Cerebellar nuclear complex (tissue), 1 donor: ENCODE data around the gene IKZF3.

ENCODE experiments used
- DNase-seq, 2 experiments: peaks; one replicate each; lab custom pipeline; 2025; lab: John Stamatoyannopoulos, UW

The IKZF3 gene

DNA sequence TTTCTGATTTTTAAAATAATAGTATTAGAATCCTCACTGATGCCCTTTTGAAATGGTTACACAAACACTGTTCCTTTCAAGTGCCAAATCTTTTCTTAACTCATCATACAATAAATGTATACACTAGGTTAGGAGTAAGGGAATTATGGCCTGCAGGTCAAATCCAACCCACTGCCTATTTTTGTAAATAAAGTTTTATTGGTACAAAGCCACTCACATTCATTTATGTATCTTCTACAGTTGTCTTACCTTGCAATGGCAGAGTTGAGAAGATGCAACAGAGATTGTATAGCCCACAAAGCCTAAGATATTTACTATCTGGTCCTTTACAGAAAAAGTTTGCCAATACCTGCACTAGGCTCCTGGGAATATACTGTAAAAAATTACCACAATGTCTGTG, 47.8 kb downstream of the IKZF3 start:
- no peak for DNase-seq

DNA sequence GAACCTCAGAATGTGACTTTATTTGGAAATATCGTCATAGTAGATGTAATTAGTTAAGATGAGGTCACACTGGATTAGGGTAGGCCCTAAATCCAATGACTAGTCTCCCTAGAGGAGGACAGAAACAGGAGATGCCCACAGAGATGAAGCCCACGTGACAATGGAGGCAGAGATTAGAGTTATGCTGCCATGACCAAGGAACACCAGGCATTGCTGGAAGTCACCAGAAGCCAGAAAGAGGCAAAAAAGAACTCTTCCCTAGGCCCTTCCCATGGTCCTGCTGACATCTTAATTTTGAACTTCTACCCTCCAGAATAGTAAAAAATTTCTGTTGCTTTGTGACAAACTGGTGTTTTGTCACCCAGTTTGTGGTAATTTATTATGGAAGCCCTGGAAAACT, 49.6 kb downstream of the IKZF3 start:
- DNase-seq, result no peak

DNA sequence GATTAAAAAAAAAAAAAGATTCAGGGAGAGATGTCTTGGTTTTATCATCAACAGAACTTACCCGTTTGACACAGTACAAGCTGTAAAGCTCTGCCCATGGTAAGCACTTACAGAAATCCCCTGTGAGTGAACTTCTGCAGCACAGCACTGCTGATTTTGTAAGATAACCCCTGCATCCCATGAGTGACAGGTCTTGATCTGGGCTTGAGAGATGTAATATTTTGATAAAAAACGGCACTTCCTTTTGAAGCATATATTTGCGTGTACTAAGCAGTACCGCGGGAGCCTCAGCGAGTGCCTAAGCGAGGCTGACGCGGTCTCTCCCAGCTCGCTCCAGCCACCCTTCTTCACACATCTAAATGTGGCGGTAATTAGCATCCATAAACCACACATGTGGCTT, 50.5 kb downstream of the IKZF3 start:
- no peak for DNase-seq

DNA sequence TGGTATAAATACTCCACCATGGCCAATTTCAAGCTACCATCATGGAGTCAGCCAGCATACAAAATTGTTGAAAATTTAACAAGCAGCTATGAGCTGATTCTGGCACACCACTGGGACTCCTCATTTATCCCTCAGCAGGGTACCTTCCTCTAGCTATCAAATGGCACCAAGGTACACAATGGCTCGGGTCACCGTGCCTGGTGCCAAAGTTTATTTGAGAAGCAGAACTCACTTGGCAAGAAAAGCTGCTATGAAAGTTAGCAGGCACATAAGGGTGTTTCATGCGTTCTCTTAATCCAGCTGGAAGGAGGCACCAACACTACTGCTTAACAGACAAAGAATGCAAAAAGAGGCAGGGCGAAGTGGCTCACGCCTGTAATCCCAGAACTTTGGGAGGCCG, 51.6 kb downstream of the IKZF3 start:
- DNase-seq, result no peak

DNA sequence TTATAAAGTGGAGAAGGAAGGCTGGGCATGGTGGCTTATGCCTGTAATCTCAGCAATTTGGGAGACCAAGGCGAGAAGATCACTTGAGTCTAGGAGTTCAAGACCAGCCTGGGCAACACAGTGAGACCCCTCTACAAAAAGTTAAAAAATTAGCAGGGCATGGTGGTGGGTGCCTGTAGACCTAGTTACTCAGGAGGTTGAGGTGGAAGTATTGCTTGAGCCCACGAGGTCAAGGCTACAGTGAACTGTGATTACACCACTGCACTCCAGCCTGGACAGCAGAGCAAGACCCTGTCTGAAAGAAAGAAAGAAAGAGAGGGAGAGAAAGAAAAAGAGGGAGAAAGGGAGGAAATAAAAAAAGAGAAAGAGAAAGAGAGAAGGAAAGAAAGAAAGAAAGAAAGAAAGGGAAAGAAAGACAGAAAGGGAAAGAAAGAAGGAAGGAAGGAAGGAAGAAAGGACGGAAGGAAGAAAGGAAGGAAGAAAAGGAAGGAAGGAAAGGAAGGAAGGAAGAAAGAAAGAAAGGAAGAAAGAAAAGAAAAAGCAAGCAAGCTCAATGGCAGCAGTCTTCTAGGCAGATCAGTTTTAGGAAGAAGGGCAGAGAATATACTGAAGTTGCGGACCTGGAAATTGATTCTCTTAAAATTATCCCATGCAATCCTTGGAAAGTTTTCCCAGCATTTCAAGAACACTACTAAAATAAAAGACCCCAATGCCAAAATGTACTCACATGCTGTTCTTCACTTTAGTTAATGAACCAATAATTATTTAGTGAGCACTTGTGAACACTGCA, 53.0 kb downstream of the IKZF3 start:
- DNase-seq, result no peak

DNA sequence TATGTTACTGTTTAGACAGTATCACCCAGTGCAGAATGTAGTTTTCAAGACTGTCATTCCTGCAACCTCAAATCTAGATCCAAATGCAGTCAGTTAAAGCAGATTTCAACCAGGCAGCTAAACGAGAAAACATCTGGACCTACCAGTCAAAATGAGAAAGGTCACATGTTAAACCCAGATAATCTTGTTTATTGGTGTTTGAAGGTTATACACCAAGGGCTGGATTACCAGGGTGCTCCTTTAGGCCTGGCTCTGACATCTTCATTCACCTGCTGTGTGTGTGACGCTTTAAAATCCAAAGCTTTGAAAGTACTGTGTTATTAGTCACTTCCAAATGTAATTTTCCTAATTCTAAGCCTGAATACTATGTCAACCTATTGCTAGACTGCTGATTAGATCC, 54.9 kb downstream of the IKZF3 start:
- no peak for DNase-seq

DNA sequence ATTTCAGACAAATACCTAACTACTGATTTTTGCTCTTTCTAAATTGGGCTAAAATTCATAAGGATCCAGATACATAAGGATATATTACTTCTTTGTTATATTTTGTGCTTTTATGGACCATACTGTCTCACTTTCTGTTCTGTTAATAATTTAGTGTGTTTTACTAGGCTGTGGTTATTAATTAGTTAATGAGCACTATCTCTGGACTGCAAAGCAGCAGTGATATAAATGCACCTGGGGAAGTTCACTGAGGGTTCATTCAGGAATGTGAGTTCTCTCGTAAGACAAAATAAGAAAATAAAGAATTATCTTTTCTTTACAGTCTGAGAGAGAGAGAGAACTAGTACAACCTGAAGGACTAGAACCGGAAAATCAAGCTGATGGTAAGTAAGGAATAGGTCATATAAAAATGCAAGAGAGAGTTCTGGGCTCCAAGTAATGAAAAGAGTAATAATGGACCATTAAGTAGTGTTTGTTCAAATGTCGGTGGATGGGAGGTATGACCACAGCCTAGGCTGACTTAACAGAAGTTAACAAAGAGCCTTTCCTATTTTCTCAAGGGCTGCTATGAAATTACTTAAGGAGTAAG, 55.6 kb downstream of the IKZF3 start:
- DNase-seq, result no peak

DNA sequence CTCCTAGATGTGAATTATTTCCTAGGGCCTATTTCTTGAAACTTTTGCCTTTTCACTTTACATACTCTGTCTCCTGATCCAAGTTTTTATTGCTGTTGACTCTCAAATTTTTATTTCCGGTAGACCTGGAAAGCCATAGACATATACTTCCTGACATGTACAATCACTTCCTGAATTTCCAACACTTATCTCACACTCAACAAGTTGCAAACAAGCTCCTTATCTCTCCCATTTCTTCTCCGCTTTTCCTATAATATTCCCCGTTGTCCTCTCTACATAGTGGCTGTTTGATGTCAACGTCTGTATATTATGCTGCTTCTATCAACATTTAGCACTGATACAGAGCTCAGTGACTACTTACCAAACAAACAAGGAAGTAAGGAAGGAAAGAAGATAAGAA, 59.3 kb downstream of the IKZF3 start:
- no peak for DNase-seq

DNA sequence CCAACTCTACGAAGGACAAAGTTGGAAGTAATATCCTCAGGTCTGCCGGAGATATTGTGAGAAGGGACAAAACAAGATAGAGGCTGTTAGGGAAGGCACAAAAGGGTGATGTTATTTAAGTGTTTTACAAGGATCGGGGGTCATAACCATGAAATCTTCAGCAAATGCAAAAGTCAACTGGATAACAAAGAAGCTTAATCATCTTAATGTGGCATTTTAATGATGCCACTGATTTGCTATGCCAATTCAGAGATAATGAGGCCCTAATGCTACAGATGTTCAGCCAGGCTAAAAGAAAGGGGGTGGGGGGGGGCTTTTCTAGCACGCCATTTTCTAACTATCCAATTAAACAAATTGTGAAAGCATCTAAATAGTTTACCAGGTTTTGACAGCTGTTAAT, 63.1 kb downstream of the IKZF3 start:
- DNase-seq, result no peak

DNA sequence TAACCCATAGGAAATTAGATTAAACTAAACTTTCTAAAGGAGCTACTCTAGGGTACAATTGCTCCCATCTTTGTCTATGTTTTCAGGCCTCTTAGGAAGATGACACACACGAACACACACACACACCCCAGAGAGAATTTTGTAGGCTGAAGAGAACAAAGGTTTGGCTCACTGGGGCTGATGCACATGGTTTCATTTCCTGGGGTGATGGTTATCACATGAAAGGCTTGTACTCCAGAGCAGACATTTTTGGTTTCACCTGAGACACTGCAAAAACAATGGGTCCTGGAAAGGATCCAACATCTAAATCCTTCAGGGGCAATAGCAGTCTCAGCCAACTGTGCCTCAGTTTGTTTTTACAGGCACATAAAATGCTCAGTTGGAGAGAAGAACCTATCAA, 63.6 kb downstream of the IKZF3 start:
- no peak for DNase-seq

DNA sequence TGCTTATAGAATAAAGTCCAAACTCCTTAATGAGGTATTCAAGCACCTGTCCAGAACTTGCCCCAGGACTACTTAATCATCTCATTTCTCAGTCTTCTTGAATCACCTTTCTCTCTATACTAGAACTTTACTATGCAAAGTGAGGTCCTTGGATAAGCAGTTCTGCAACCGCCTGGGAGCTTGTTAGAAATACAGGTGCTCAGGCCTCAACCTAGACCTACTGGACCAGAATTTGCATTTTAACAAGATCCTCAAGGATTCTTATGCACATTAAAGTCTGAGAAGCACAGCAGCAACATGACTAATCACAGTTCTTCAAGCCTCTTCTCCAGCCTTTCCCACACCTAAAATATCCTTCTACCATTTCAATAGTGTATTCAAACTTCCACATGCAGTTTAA, 64.7 kb downstream of the IKZF3 start:
- no peak for DNase-seq

DNA sequence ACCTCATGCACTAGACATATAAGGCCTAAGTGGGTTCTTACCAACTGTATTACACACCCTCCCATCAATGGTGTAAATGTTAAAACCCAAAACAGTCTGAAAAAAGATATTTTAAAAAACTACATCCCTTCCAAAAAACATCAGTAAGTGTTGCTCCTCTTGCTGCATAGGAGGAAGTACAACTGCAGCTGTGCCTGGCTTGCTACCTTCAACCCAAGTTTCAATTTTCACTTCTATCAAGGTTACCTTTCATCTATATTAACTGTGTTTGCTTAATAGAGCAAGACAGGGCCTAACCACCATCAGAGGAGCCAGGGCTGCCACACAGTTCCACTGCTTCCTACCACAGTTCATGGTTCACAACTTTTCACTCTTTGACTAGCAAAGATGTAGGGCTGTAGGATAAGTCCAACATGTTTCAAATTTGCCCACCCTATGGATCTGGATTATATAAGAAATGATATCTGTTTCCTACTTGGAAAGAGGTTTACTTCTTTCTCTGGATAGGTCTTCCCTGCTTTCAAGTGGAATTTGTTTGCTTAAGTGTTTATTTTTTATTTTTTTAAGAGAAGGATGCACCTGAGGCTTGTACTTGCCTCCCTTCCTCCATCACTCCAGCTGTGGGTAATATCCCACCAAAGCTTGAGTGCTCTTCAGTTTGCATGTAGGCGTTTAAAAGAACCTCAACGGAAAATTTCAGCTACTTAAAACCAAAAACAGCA, 69.7 kb downstream of the IKZF3 start:
- no peak for DNase-seq

DNA sequence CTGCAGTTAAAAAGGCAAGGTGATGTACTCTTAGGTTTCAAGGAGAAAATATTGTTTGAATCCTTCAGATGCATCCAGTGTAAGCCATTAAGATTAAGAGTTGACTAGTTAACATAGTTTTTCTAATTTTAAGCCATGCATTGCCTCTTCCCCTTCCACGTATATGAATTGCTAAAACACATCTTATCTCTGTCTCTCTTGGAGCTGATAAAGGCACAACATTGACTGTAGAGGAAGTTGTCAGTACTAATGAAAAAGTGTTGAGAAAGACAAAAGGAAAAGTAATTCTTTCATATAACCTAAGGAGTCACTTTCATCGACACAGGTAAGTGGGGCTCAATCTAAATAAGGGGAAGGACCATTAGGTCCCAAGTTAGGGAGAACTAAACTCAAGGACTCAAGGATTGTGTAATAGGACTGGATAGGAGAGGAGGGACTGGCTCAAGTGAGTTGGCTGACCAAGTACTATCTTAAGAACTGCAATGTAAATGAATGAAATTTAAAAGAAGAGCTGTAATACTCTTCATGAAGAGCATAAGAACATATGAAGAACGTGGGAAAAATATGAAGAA, 70.7 kb downstream of the IKZF3 start:
- DNase-seq, result no peak

DNA sequence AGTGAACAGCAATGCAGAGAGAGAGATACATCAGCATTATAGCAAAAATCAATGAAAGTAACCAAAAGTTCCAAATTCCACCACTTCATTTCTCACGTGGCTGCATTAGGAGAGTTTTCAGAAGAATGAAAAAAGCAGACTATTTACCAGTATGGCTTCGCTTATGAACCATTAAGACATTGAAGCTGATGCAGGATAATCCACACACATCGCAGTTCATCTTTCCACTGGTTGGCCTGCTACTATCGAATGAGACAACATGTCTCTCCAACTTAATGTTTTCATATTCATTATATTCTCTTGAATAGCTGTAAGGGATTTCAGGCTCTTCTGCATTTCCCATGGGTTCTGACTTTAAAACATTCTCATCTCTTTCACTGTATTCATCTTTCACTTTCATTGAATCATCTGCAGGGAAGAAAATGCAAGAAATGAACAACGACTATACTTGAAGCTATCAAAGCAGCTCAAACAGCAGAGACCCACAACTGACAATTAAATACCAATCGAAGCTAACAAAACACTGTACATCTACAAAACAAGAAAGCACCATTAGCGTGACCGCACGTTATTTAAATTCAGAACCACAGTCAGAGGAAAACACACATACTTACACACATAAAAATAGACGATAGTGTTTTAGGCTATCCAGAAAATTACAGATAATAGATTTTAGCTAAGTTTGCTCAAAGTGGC, 71.4 kb downstream of the IKZF3 start:
- no peak for DNase-seq

DNA sequence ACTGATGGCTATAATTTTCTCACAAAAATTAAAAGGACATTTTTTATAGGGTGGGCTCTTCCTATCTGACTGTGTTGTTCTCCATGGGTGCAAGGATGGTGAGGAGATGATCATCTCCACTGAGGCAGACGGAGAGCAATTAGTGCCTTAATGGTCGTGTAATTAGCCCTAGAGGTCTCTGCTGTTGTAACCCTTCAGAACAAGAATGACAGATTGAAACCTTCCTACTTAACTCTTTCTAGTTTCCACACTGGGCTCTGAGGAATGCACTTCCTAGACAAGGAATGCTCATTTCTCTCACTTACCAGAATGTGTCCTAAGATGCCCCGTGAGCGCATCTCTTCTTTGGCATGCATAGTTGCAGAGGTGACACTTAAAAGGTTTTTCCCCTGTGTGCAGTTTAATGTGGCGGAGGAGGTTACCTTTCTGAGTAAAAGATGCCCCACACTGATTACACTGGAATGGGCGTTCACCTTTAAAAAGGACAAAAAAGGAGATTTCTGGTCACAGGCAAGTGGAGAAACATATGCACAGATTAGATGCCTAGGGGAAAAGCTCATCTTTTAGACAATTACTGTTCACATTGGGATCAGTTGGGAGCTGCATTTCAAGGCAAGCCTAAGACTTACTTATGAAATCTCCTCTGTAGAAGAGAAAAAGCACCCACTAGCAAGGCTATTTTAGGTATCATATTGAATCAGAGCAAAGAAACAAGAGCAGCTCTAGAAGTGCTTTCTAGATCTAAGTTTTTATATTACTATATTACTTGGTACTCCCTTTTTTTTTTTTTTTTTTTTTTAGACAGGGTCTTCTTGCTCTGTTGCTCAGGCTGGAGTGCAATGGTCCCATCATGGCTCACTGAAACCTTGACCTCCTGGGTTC, 72.8 kb downstream of the IKZF3 start:
- DNase-seq, result no peak

DNA sequence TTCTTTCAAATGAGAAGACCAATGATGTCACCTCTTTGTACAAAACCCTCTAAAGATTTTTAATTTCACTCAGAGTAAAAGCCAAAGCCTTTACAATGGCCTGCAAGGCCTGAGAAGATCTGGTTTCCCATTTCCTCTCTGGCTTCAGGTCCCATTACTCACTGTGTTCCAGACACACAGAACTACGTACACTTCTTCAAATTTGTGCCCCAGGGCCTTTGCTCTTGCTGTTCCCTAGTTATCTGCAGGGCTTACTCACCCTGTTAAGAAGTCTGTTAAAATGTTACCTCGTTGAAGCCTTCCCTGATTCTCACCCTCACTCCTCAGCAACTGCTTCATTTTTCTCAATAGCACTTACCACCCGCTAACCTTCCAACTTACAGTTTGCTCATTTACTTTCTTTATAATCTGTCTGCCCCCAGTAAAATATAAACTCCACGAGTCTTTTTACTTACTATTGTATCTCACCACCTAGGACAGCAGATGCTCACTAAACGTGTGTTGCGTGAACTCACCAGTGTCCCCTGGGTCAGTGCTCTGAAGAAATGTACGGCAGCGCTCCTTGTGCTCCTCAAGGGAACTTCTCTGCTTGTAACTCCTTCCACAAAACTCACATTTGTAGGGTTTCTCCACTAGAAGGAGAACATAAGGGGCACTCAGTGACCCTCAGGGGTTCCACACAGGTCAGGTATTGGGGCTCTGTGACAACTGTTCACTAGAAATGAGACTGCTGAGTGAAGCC, 76.2 kb downstream of the IKZF3 start:
- no peak for DNase-seq

DNA sequence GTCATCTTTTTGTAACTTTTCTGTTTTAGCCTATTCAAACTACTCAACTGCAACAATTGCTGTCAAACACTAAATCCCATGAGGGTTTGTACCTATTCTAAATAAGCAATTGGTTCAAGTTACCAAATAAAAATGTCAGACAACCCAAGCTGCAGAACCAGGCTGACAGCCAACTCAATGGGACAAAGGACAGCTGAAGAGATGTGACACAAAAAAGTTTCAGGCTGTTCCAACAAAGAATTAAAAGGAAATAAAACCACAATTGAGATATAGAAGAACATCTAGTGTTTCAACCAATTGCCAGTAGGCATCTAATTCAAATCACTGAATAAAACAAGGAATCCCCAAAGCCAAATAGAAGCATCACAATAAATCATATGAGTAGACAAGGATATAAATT, 77.1 kb downstream of the IKZF3 start:
- DNase-seq, result no peak

DNA sequence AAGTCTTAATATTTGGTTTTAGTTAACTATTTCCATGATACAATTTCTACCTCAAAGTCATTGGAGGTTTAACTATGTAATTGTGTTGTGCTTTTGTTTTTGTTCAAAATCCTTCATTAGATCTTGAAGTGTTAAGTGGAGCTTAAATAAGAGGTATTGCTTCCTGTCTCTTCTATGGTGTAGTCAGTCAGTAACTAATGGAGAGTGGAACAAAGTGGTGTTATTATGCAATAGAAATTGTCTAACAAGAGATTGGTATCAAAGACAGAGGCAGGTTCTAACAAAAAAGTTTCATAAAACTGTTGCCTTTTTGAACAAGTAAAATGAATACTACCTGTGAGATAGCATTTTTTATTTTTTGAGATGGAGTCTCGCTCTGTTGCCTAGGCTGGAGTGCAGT, 81.1 kb downstream of the IKZF3 start:
- DNase-seq, result no peak

DNA sequence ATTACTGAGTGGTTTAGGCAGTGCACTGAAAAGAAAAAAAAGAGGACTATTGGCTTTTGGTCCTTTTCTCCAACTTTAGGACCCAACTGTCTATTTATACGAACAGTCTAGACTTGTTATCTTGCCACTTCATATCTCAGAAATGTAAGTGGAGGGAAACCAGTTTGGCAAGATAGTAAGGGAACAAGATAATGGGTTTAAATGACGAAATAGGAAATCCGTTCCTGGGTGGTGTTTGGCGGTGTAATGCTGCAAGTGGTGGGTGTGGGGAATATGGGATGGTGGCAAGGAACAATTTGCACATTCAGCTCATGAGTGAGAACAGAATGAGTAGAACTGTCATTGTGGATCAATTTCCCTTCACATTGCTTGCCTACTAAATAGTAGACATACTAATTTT, 81.6 kb downstream of the IKZF3 start:
- no peak for DNase-seq

DNA sequence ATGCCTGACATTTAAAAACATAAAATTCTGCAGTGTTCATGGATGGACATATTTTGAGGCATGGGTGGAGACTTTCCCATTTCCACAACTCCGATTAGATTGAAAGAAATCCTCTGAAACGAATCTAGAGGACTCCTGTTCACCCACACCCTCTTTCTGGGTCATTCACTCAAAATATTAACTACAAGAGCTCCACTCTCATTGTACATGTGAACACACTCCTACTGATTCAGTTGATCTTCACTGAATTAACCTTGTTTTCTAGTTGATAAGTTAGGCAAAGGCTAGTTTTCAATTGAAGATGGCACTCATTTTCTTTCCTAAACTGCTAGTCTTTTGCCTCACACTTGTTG, 82.3 kb downstream of the IKZF3 start:
- DNase-seq, result no peak
